HG02798 (cell line): ENCODE results near the gene PHF12.
A peak's percentile ranks its signal among the peaks of the same experiment; 100 is the strongest.
"Not testable (repeated sequence)": the region's sequence is repeated elsewhere in the genome, so short reads cannot be mapped to it uniquely, and the experiment has no call there.

Experiments used
- ATAC-seq: cut with Tn5 transposase; IDR thresholded peaks from one replicate; pipeline ENCODE4 v1.9.1; 2021; ENCODE audit warnings: mild to moderate bottlenecking; ENCODE audit not compliant: unreplicated experiment, poor library complexity

The PHF12 gene

DNA sequence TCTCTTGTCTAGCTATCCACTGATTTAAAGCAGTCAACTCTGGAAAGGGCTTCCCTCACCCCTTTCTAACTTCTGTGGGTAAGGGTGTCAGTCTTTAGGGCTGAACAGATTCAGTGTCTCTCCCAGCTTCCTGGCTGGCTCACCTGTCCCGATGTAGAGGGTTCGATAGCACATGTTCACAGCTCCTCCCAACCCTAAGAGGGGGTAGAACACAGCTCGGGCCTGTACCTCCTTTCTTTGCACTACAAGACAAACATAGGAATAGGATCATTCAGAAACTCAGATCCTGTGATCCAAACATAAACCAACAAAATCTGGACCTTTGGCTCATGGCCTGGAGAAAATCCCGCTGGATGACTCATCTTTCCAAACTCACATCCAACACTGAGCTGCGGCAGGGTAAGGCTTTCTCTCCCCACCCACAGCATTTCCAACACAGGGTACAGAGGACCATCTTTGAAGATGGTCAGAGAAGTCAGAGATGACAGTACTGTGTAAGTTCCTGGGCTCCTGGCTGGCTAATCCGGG lies 42.6 kb downstream of the PHF12 start:
- ATAC-seq = no peak

GRCh38 chr17:28907709-28908475 lies 43.4 kb downstream of the PHF12 start:
- no peak for ATAC-seq

GRCh38 chr17:28906706-28907438 lies 44.4 kb downstream of the PHF12 start:
- no peak for ATAC-seq

- ATAC-seq = no peak
These were observed 45.0 kb downstream of the PHF12 start for GRCh38 chr17:28906276-28906675.

DNA sequence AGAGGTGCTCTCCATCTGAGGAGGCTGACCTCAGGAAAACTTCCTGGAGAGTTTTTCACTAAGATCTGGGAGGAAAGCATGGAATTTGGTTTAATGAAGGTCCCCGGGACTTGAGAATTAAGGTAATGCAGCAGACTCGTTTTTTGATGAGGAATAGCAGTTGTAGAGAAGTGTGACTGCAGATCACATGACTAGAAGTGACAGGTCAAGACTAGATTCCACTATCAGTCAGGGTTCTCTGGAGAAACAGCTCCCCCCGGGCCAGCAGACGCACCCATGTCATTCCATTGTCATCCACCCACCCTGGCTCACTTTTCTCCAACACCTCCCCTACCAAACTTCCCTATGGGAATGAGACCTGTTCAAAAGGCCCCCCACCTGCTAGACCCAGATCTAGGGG lies 46.5 kb downstream of the PHF12 start:
- ATAC-seq = no peak

DNA sequence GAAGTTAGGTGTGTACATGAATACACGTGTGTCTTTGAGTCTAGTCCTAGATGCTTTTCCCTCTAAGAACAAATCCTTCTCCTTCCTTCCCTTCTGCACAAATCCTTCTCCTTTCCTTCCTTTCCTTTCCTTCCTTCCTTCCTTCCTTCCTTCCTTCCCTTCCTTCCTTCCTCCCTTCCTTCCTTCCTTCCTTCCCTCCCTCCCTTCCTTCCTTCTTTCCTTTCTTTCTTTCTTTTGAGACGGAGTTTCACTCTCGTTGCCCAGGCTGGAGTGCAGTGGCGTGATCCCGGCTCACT lies 47.8 kb downstream of the PHF12 start:
- not testable (repeated sequence) for ATAC-seq

DNA sequence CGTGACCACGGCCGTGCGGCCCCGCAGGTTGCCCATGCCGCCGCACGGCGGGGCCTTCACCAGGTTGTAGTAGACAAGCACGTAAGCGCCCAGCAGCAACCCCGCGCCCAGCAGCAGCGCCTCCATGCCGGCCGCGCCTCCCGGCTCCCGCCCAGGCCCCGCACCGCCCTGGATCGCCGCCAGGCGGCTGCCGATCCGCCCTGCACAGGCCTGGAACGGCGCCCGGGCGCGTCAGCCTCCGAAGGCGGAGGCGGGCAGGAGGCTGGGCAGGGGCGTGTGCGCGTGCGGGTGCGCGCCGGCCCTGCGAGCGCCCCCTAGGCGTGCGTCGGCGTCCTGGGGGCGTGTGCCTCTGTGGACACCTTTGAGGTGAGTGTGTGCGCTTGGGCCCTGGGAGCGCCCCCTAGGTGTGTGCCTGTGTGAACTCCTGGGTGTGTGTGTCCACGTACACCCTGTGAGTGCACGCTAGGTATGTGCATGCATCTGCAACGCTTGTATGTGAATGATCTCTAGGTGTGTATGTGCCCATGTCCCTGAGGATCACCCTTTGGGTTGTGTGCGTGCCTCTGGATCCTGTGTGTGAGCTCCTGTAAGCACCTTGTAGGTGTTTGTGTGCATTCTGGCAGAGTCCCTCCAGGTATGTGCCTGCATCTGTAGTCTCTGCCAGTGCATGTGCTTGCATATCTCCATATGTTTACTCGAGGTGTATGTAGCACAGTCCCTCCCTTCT lies 48.3 kb downstream of the PHF12 start, which contains the start of gene DHRS13:
DHRS13 (minus strand) TSS at position 261 of the 727 bp plus-strand sequence; CDS start at position 126, 135 bp downstream.
- peak; percentile 90 for ATAC-seq

GRCh38 chr17:28901866-28902818 lies 49.2 kb downstream of the PHF12 start:
- peak; percentile 11 for ATAC-seq

DNA sequence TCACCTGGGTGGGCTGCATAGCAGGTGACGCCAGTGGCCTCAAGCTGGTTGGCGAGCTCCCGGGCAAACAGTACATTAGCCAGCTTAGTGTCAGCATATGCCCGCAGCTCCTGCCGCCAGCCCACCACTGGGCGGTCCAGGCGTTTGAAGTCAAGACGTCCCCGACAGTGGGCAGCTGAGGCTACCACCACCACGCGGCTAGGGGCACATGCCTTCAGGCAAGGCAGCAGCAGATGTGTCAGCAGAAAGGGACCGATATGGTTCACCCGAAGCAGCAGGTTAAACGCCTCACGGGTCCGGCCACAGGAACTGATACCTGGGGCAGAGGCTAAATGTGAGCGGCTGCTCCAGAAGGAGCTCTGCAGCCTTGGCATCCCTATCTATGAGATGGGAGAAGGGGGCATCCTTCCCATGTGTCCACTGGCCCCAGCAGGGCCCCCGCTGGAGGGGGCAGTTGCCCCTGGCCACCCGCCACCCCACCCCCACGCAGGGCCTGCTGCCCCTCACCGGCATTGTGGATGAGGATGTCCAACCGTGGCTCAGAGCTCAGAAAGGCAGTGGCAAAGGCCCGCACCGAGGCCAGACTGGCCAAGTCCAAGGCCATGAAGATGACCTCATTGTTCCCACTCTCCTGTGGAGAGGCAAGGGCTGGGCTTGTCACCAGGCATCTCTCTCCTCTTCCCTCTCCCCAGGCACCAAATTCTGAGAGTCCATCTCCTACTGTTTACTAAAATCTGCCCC lies 50.2 kb downstream of the PHF12 start:
- ATAC-seq = no peak

GRCh38 chr17:28899212-28899815 lies 52.0 kb downstream of the PHF12 start:
- no peak for ATAC-seq

GRCh38 chr17:28898527-28898955 lies 52.8 kb downstream of the PHF12 start:
- no peak for ATAC-seq

DNA sequence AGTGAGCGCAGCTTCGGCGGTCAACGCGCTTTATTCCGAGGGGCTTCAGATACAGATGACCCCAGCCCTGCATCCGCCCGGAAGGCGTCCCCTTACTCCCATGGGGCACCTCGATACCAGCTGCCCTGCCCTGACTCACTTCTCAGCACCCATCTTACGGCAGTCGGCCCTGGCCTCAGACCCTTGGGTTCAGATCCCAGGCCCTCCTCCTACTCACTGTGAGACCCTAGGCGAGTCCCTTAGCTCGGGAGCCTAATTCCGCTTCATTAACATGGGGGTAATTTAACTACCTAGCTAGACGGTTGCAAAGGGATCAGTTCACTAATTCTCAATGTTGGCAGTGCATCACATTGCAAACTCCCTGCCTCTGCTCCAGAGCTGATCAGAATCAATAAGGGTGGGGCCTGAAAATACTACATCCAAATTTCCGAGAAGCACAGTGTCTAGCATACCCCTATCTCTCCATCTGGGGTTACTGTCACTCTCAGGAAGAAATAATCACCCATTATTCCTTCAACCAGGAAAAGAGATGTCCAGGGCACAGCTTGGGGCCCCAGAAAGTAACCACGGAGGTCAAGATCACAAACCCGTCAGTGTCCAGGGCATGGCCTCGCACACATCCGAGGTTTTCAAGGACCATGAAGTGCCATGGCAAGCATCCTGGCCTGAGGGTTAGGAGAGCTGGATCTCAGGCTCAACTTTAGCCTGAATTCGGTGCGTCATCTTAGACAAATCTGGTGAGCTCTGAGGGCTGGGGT lies 53.4 kb downstream of the PHF12 start:
- no peak for ATAC-seq

DNA sequence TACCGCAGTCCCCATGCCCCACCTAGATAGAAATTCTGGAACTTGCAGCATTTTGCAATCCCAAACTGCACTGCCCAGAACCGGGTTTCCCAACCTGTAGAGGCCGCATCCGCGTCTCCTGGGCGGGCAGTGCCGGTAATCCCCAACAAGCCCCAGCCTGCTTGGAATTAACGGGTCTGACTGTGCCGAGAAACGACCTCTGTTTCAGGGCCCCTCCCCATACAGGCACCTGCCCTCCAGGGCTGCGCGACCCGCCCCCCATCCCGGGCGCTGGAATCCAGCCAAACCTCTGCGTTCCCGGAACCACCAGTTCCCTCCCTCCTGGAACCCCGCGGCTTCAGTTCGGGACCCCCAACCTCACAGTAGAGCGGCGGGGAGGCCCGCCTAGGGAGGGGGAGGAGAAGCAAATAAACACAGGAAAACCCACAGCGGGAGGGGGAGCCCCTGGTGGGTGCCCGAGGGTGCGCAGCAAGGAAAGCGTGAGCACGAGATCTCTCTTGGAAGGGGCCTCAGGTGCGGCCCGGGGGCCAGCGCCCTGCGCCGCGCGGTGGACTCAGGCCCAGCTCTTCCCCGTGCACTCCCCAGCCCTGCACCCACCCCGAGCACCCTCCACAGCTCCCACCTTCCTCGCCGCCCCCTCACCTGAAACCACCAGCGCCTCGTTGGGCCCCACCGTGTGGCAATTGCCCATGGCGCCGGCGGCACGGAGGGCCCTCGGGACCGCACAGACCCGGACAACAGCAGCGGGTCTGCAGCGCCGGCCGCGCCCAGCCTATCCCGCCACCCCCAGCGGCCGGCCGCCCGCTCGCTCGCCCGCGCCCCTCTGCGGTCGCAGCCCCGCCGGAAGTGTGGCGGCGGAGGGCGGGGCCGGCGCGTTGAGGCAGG lies 54.2 kb downstream of the PHF12 start, which contains the start of gene FLOT2:
FLOT2 (minus strand) TSS at position 850 of the 885 bp plus-strand sequence; CDS start at position 691, 159 bp downstream.
- peak; percentile 44 for ATAC-seq

- ATAC-seq = no peak
These were observed 54.8 kb downstream of the PHF12 start for GRCh38 chr17:28896491-28896883.

GRCh38 chr17:28895794-28896447 lies 55.4 kb downstream of the PHF12 start:
- ATAC-seq = no peak
